ENCODE data around the gene PDCD2L.

The PDCD2L gene

GRCh38 chr19:34404109-34404909 lies at the start of gene PDCD2L (continued):
- peak; percentile 62; the same call in 1 of the 2 replicates for TF ChIP-seq ZNF629 (tag by site-specific recombination; IDR thresholded peaks at IDR 0.05)
- TF ChIP-seq ZNF433 (tag by site-specific recombination; IDR thresholded peaks at IDR 0.05; ENCODE audit: low read depth), result no peak
- TF ChIP-seq ZNF140 (tag by site-specific recombination; IDR thresholded peaks at IDR 0.05), result no peak
- TF ChIP-seq ZNF211 (tag by site-specific recombination; IDR thresholded peaks at IDR 0.05; ENCODE audit: low read depth), result no peak
- TF ChIP-seq ZXDB (tag by site-specific recombination; IDR thresholded peaks at IDR 0.05), result peak; percentile 88
- no peak for TF ChIP-seq ZNF626 (tag by site-specific recombination; IDR thresholded peaks at IDR 0.05)
- TF ChIP-seq ZFP3 (tag by site-specific recombination; IDR thresholded peaks at IDR 0.05; ENCODE audit: low read depth), result no peak
- no peak for TF ChIP-seq ZNF175 (tag by site-specific recombination; IDR thresholded peaks at IDR 0.05)
- no peak for TF ChIP-seq ZBTB49 (tag by site-specific recombination; IDR thresholded peaks at IDR 0.05; ENCODE audit: low read depth)
- peak; percentile 77 for TF ChIP-seq SP7 (tag by site-specific recombination; IDR thresholded peaks at IDR 0.05)
- TF ChIP-seq KLF9 (tag by site-specific recombination; IDR thresholded peaks at IDR 0.05; ENCODE audit: low read depth), result peak; percentile 85
- no peak; the same call in 1 of the 2 replicates for TF ChIP-seq ZNF394 (tag by site-specific recombination; IDR thresholded peaks at IDR 0.05; ENCODE audit: borderline replicate concordance)
- peak; percentile 91 for TF ChIP-seq KLF16 (tag by site-specific recombination; IDR thresholded peaks at IDR 0.05)
- peak; percentile 92; the same call in 1 of the 2 replicates for TF ChIP-seq REPIN1 (tag by site-specific recombination; IDR thresholded peaks at IDR 0.05; ENCODE audit: low read depth)
- TF ChIP-seq OVOL3 (tag by site-specific recombination; IDR thresholded peaks at IDR 0.05), result no peak
- TF ChIP-seq TCF7L2 (IDR thresholded peaks at IDR 0.05; ENCODE audit: borderline replicate concordance, low read depth, low read length), result no peak
- no peak for TF ChIP-seq ZNF670 (tag by site-specific recombination; IDR thresholded peaks at IDR 0.05; ENCODE audit: low read depth)
- TF ChIP-seq MEIS1 (CRISPR knock-in tag; IDR thresholded peaks at IDR 0.05; ENCODE audit: borderline replicate concordance), result no peak
- TF ChIP-seq, protein P1, sequence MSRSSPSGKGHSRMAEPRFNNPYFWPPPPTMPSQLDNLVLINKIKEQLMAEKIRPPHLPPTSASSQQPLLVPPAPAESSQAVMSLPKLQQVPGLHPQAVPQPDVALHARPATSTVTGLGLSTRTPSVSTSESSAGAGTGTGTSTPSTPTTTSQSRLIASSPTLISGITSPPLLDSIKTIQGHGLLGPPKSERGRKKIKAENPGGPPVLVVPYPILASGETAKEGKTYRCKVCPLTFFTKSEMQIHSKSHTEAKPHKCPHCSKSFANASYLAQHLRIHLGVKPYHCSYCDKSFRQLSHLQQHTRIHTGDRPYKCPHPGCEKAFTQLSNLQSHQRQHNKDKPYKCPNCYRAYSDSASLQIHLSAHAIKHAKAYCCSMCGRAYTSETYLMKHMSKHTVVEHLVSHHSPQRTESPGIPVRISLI (tag by site-specific recombination; IDR thresholded peaks at IDR 0.05), result no peak
- TF ChIP-seq ZNF157 (tag by site-specific recombination; IDR thresholded peaks at IDR 0.05), result no peak
- TF ChIP-seq ZNF621 (tag by site-specific recombination; IDR thresholded peaks at IDR 0.05), result no peak
- TF ChIP-seq ZNF560 (tag by site-specific recombination; IDR thresholded peaks at IDR 0.05; ENCODE audit: borderline replicate concordance), result no peak
- peak; percentile 30 for TF ChIP-seq PRDM10 (tag by site-specific recombination; IDR thresholded peaks at IDR 0.05)
- TF ChIP-seq ZNF221 (tag by site-specific recombination; IDR thresholded peaks at IDR 0.05; ENCODE audit: borderline replicate concordance), result no peak
- no peak for TF ChIP-seq FEZF1 (tag by site-specific recombination; IDR thresholded peaks at IDR 0.05)
- TF ChIP-seq ZSCAN18 (tag by site-specific recombination; IDR thresholded peaks at IDR 0.05), result no peak
- no peak for TF ChIP-seq ZNF473 (tag by site-specific recombination; IDR thresholded peaks at IDR 0.05)
- no peak for TF ChIP-seq ZFP41 (tag by site-specific recombination; IDR thresholded peaks at IDR 0.05; ENCODE audit: borderline replicate concordance)
- TF ChIP-seq YY1 (tag by site-specific recombination; IDR thresholded peaks at IDR 0.05), result peak; percentile 97
- TF ChIP-seq PRDM1 (tag by site-specific recombination; IDR thresholded peaks at IDR 0.05), result no peak; the same call in 1 of the 2 replicates
- TF ChIP-seq ZNF174 (tag by site-specific recombination; IDR thresholded peaks at IDR 0.05), result no peak
